HL-60/S4 (cell line): Measurements from ENCODE around the gene DQX1.

ENCODE experiments used
- in situ Hi-C: fragments of 300-500 bp; cut with MboI; formaldehyde crosslinking; loops from 2 replicates; pipeline ENCODE4 v1.14.3; 2022; ENCODE audit warnings: low sequenced_read_pairs

The DQX1 gene

DNA sequence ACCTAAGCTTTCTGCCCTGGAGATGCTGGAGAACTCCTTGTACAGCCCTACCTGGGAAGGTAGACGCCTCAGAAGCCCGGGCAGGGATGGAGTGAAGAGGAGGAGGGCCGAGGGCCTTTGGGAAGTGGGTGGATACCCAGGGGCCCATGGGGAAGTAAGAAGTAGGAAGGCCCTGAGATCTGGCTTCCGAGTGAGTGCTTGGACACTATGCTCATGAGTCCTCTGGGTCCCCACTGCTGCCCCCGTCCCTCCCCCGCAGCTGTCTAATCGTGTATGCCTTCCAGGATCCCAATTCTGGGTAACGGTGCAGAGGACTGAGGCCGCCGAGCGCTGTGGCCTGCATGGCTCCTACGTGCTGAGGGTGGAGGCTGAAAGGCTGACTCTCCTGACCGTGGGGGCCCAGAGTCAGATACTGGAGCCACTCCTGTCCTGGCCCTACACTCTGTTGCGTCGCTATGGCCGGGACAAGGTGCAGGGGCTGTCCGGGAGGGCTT is 29.6 kb upstream of the DQX1 start:
- in situ Hi-C loops = no loop called here

DNA sequence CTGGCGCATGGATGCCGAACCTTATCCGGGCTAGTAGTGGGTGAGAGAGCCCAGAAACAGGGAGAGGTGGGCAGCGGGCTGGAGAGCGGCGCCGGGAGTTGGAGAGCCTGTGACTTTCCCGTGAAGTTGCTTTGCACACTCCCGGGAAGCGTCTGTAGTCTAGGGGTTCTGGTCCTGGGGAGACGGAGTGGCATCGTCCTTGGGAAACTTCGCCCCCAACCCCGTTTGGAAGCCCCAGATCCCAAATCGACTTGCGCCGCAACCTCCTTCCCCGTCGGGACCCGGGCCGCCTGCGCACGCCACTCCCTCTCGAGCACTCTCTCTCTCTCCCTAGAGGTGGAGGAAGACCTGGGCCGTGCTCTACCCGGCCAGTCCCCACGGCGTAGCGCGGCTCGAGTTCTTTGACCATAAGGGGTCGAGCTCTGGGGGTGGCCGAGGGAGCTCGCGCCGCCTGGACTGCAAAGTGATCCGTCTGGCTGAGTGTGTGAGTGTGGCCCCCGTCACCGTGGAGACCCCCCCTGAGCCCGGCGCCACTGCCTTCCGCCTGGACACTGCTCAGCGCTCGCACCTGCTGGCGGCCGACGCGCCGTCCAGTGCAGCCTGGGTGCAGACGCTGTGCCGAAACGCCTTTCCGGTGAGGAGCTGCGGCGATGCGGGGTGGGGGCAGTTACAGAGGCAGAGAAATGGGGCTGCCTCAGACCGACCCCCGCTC is 28.9 kb upstream of the DQX1 start:
- in situ Hi-C loops = no loop called here

DNA sequence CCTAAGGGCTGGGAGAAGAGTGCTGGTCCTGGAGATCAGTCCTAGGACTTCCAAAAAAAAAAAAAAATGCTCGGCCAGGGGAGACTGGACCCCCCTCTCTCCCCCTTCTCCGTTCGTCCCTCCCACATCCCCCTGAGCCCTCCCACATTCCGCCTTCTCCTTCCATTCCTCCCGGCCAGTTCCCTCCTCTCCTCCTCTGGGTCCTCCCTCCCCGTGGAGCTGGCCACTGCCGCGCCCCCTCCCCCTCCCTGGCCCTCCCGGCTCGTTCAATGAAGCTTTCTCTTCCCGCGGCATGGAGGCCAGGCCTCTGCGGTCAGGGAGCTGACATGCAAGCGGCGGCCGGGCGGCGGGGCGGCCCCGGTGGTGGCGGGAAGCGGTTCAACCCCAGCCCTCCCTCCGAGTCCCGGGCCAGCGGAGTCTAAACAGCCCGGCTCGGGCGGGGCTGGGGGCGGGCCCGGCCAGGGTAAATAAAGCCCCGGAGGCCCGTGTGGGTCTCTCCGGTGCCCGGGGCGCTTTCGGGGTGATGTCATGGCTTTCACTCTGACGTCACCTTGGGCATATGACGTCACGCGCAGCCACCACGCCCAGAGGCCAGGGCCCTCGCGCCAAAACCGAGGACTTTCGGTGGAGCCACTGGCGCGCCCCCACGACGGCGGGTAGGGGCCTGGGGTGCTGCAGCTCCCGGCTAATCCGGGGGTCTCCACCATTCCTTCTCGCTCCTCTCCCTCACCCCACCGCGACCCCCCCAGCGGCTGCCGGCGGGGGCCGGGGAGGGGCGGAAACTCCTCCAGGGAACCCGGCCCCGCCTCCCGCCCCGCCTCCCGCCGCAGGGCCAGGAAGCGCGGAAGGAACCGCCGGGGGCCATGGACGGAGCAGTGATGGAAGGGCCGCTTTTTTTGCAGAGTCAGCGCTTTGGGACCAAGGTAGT is 28.1 kb upstream of the DQX1 start, which contains the start of the genes DOK1 and LOXL3:
DOK1 (plus strand) TSS at position 829 of the 928 bp plus-strand sequence; CDS start at position 864, 35 bp downstream.
LOXL3 (minus strand) TSS at position 51 of the 928 bp plus-strand sequence. CDS start 1,308 bp downstream, outside the sequence.
- in situ Hi-C loops = no loop called here

GRCh38 chr2:74552914-74553811 is 27.1 kb upstream of the DQX1 start:
- in situ Hi-C loops = no loop called here

- in situ Hi-C loops = no loop called here
These were observed 26.2 kb upstream of the DQX1 start for GRCh38 chr2:74551942-74552913.

- in situ Hi-C loops = no loop called here
These were observed 25.5 kb upstream of the DQX1 start for GRCh38 chr2:74551530-74551929.

DNA sequence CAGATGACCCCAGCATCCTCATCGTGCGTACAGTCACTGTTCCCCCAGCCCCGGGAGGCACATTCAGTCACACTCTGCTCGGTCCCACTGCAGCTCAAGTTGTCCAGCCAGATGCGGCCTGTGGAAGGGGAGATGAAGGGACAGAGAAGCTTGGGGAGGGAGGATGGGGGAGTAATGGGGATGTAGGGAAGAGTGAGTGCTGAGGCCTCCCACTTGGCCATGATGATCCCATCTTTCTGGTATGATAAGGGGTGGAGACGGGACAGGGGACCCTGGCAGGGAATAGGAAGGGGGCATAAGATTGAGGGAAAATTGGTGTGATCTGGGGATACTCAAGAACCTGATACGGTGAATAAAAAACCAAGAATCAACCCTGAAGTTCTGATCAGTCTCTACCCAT is 24.2 kb upstream of the DQX1 start:
- in situ Hi-C loops = no loop called here

DNA sequence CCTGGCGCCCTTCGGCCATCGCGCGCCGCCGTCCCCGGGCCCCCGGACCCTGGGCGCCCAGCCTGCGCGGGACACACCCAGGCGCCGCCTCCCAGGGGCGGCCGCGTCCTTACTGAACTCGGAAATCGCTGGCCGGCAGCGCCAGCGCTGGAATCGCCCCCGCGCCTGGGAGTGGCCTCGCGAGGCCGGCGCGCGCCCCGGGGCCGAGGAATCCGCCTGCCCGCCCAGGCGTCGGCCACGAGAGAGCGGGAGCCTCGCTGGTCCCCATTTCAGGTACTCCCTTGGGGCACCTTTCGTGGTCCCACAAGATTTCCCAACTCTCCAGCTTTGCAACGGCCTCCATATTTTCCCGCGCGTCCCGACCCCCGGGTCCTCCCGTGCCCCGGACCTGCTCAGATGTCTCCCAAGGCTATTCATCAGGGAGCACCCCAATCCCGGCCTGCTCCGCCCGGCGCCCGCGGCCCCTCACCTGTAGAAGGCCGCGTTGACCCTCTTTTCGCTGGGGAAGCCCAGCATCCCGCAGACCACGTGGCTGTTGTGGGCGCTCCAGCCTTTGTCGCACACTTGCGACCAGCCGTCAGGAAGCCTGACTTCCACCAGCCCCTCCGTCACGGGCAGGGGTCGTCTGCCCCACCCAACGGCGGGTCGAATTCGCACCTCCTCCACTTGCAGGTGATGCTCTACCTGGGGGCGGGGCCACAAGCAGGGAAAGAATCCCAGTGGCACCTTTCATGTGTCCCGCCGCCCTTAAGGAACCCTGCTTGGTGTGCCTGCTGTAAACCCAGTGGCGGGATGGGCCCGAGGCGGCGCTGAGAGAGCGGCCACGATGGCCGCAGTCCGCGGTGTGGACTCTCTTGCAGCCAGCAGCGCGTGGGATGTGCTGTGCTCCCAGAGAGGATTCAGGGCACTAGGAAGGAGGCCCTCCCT is 23.1 kb upstream of the DQX1 start:
- in situ Hi-C loops = no loop called here

DNA sequence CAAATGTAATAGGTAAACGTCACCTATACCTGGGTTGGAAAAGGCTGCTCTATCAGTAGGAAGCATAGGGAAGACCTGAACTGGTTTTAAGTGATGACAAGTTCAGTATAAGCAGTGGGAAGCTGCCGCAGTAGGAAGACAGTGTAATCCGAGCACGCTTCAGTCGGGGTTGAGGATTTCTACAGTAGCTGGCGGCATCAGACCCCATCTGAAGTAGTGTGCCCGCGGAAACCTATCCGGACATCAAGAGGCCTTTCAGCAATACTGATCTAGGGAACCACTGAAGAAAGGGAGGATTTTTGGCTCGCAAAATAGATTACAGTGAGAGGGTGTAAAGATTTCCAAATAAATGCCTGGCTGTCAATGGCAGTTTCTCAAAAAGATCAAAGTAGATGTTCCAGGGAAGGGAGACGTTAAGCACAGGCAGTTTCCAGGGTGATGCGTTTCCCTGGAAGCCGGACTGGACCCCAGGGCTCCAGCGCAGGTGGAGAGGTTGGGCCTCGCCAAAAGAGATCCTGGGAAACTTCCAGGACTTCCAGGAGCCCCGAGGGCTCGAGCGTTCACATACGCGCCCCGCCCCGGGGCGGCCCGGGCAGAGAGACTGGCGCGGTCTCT is 22.4 kb upstream of the DQX1 start:
- in situ Hi-C loops = no loop called here

DNA sequence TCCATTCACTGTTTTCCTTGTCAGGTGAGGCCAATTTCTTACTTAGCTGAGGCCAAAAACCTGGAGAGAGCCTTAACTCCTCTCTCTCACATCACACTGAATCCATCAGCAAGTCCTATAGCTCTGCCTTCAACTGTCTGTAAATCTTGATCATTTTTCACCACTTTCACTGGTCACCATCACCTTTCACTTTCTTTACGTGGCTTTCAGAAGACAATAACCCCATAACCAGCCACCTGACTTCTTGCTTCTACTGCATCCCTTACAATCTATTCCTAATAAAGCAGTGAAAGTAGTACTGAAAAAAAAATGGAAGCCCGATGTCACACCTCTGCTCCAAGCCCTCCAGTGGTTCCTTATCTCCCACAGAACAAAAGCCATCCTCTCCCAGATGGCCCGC is 20.0 kb upstream of the DQX1 start:
- in situ Hi-C loops = no loop called here

- in situ Hi-C loops = no loop called here
These were observed 18.6 kb upstream of the DQX1 start for GRCh38 chr2:74544634-74545033.

DNA sequence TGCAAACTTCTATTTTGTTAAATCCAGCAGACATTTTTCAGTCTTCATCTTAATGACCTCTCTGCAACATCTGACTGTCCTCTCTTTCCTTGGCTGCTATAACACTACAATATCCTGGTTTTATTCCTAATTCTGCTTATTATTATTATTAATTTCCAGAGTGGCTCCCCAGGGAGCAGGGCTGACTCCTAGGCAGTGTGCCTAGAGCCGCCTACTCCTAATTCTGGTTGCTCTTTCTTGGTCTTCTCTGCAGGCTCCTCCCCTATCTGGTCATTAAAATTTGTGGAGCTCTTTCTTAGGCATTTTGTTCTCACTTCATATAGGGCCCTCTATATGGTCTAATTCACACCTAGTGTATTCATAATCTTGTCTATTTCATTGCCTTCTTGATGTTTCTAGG is 16.9 kb upstream of the DQX1 start:
- in situ Hi-C loops = no loop called here

DNA sequence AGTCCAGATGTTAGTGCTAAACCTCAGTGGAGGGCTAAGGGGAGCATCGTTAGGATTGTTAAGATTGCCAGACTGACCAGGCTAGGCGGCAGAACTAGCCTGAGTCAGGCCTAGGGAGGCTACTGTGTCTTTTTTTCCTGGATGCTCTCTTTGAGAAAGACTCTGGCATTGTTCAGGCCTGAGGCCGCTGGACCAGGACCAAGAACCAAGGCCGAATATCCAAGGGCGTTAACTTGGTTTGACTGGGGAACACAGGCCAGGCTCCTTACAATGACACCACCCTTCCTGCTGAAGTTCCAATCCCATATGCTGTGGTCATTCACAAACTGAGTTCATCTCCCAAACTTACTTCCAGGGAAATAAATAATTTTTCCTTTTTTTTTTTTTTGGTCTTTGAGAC is 14.3 kb upstream of the DQX1 start:
- in situ Hi-C loops = no loop called here

DNA sequence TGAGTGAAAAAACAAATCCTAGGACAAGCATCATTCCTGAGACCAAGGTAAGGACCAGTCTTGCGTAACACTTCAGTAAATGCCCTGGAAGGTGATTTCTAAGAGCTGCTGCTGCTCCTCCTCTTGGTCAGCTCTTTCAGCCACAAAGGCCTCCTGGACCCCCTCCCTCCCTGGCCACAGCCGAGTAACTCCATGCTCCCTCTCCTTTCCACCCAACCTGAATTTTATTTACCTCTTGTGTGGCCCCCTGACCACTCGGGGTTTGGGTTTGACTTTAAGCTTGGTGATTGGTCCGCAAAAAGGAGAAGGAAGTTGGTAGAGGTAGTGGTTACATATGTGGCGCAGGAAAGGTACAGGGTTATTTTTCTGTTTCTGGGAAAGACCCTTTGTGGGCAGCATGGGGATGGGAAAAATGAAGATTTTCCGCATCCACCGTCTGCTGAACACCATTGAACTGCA is 12.9 kb upstream of the DQX1 start:
- in situ Hi-C loops = no loop called here

GRCh38 chr2:74537140-74537539 is 11.1 kb upstream of the DQX1 start:
- in situ Hi-C loops = no loop called here

- in situ Hi-C loops = no loop called here
These were observed 10.3 kb upstream of the DQX1 start for GRCh38 chr2:74536166-74536950.

DNA sequence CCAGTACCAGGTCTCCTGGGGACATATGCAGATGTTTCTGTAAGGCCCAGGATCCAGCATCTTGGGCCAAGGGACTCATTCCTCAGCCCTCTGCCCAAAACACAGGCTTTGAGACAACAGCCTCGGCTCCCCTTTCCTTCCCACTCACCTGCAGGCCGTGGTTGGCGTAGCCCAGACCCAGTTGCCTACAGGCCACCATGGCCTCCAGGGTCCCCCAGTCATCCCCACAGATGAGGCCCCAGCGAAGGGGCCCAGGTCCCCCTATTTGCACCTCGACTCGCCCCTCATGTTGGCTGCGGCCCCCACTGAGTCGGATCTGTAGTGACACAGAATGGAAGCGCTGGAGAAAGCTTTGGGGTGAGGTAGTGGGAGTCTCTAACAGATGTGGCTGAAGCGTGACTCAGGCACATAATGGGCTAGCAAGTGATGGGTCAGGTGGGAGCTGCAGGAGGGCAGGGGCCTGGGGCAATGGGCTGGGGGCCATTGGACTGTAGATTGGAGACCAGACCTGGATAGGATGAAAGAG is 9.5 kb upstream of the DQX1 start:
- in situ Hi-C loops = no loop called here
